Activated T-cell treated with anti-CD3 and anti-CD28 coated beads, Interleukin-2, amount 50 U/mL, for 1 hour (primary cell): ENCODE measurements around the gene TKTL1.
A peak's percentile ranks its signal among the peaks of the same experiment; 100 is the strongest.
"Not testable (repeated sequence)": the region's sequence is repeated elsewhere in the genome, so short reads cannot be mapped to it uniquely, and the experiment has no call there.

ENCODE experiments used
- DNase-seq: peaks from one replicate; pipeline ENCODE4 v3.0.0-alpha.2; 2020

Gene TKTL1

GRCh38 chrX:154295664-154296310 lies at the start of gene TKTL1:
Gene TKTL1 (plus strand): TSS chrX:154295795. CDS start chrX:154295860, 65 bp downstream.
- no peak for DNase-seq

- not testable (repeated sequence) for DNase-seq
Measured at GRCh38 chrX:154247377-154248045, 48.1 kb upstream of the TKTL1 start.

GRCh38 chrX:154248076-154248475 lies 47.5 kb upstream of the TKTL1 start:
- not testable (repeated sequence) for DNase-seq

GRCh38 chrX:154257282-154257681 lies 38.3 kb upstream of the TKTL1 start, which contains the start of gene OPN1MW3:
Gene OPN1MW3 (plus strand): TSS chrX:154257582. CDS start chrX:154257620, 38 bp downstream.
- DNase-seq: not testable (repeated sequence)

- DNase-seq: not testable (repeated sequence)
Measured at GRCh38 chrX:154258711-154259110, 36.9 kb upstream of the TKTL1 start.

GRCh38 chrX:154263072-154263471 lies 32.5 kb upstream of the TKTL1 start:
- DNase-seq: not testable (repeated sequence)

GRCh38 chrX:154269245-154269644 lies 26.4 kb upstream of the TKTL1 start:
- DNase-seq: not testable (repeated sequence)

GRCh38 chrX:154284489-154285338 lies 10.9 kb upstream of the TKTL1 start:
- not testable (repeated sequence) for DNase-seq

- DNase-seq: not testable (repeated sequence)
Measured at GRCh38 chrX:154286406-154286805, 9.2 kb upstream of the TKTL1 start.

GRCh38 chrX:154294791-154295574 lies 612 bp upstream of the TKTL1 start, which contains the start of gene TEX28:
Gene TEX28 (minus strand): TSS chrX:154295124. CDS start chrX:154292117, 3,007 bp downstream.
- DNase-seq: no peak

GRCh38 chrX:154296731-154297130 lies 1.1 kb downstream of the TKTL1 start:
- no peak for DNase-seq

- DNase-seq: no peak
Measured at GRCh38 chrX:154298312-154298711, 2.7 kb downstream of the TKTL1 start.

GRCh38 chrX:154300816-154301215 lies 5.2 kb downstream of the TKTL1 start:
- no peak for DNase-seq

GRCh38 chrX:154302998-154303397 lies 7.4 kb downstream of the TKTL1 start:
- not testable (repeated sequence) for DNase-seq

GRCh38 chrX:154303476-154303875 lies 7.9 kb downstream of the TKTL1 start:
- DNase-seq: no peak

GRCh38 chrX:154304846-154305245 lies 9.3 kb downstream of the TKTL1 start:
- no peak for DNase-seq

GRCh38 chrX:154305541-154306205 lies 10.1 kb downstream of the TKTL1 start:
- DNase-seq: no peak

- DNase-seq: no peak
Measured at GRCh38 chrX:154307202-154307601, 11.6 kb downstream of the TKTL1 start.

- peak; percentile 78 for DNase-seq
Measured at GRCh38 chrX:154308108-154308946, 12.7 kb downstream of the TKTL1 start.

- DNase-seq: no peak
Measured at GRCh38 chrX:154309041-154309775, 13.6 kb downstream of the TKTL1 start.
